H9 (cell line): ENCODE data around the gene TRNT1. TPM values are rescaled to one million over a fixed set of nuclear protein-coding genes. Genes with fewer than 3 reads are reported as not detected.

Experiments
- DNase-seq: peaks from one replicate; pipeline ENCODE4 v3.0.0-alpha.2; 2017
- H2AFZ ChIP-seq: one replicate; pipeline ENCODE4 v1.6.1; 2013; ENCODE audit warnings: mild to moderate bottlenecking, low read length, control low read depth, moderate library complexity
- H2AK5ac ChIP-seq: 2 replicates; pipeline ENCODE4 v1.6.1; 2013; ENCODE audit warnings: low read length, control low read depth, mixed read lengths; ENCODE audit not compliant: insufficient read length
- H2BK120ac ChIP-seq: one replicate; pipeline ENCODE4 v1.6.1; 2013; ENCODE audit warnings: low read depth, mild to moderate bottlenecking, low read length, control low read depth, inconsistent platforms; ENCODE audit not compliant: poor library complexity, severe bottlenecking
- H2BK12ac ChIP-seq: 2 replicates; pipeline ENCODE4 v1.6.1; 2013; ENCODE audit warnings: low read length, control low read depth, mixed read lengths, low read depth; ENCODE audit not compliant: insufficient read length
- H2BK15ac ChIP-seq: 2 replicates; pipeline ENCODE4 v1.6.1; 2013; ENCODE audit warnings: low read depth, low read length, control low read depth
- H2BK20ac ChIP-seq: one replicate; pipeline ENCODE4 v1.6.1; 2013; ENCODE audit warnings: low read depth, mild to moderate bottlenecking, low read length, control low read depth, inconsistent platforms; ENCODE audit not compliant: poor library complexity, severe bottlenecking
- H2BK5ac ChIP-seq: 2 replicates; pipeline ENCODE4 v1.6.1; 2013; ENCODE audit warnings: low read length, control low read depth, mixed read lengths; ENCODE audit not compliant: insufficient read length
- H3K14ac ChIP-seq: 2 replicates; pipeline ENCODE4 v1.6.1; 2013; ENCODE audit warnings: low read length, control low read depth; ENCODE audit not compliant: insufficient read depth
- H3K18ac ChIP-seq: 2 replicates; pipeline ENCODE4 v1.6.1; 2013; ENCODE audit warnings: low read depth, mild to moderate bottlenecking, mixed read lengths, low read length, control low read depth; ENCODE audit not compliant: insufficient read length
- H3K23ac ChIP-seq: 2 replicates; pipeline ENCODE4 v1.6.1; 2013; ENCODE audit warnings: low read length, control low read depth, mixed read lengths, low read depth; ENCODE audit not compliant: insufficient read length
- H3K23me2 ChIP-seq: 2 replicates; pipeline ENCODE4 v1.6.1; 2013; ENCODE audit warnings: low read depth, mild to moderate bottlenecking, mixed read lengths, low read length, control low read depth; ENCODE audit not compliant: insufficient read length, poor library complexity, severe bottlenecking
- H3K27ac ChIP-seq: 2 replicates; pipeline ENCODE4 v1.5.1; 2013; ENCODE audit warnings: low read length, control low read depth, mixed read lengths, low read depth; ENCODE audit not compliant: insufficient read length
- H3K27me3 ChIP-seq: 2 replicates; pipeline ENCODE4 v1.6.1; 2013; ENCODE audit warnings: low read length, control low read depth, inconsistent platforms; ENCODE audit not compliant: insufficient read depth
- H3K4ac ChIP-seq: 2 replicates; pipeline ENCODE4 v1.6.1; 2013; ENCODE audit warnings: low read depth, mild to moderate bottlenecking, control low read depth, inconsistent platforms, low read length, moderate library complexity
- H3K4me1 ChIP-seq: 2 replicates; pipeline ENCODE4 v1.6.1; 2013; ENCODE audit warnings: low read length, control low read depth, inconsistent platforms; ENCODE audit not compliant: insufficient read depth
- H3K4me2 ChIP-seq: 2 replicates; pipeline ENCODE4 v1.6.1; 2013; ENCODE audit warnings: low read length, control low read depth, mixed read lengths; ENCODE audit not compliant: insufficient read length, insufficient read depth
- H3K56ac ChIP-seq: 2 replicates; pipeline ENCODE4 v1.6.1; 2013; ENCODE audit warnings: low read depth, mild to moderate bottlenecking, mixed read lengths, low read length, control low read depth; ENCODE audit not compliant: insufficient read length
- H3K79me1 ChIP-seq: 2 replicates; pipeline ENCODE4 v1.6.1; 2013; ENCODE audit warnings: low read depth, mild to moderate bottlenecking, moderate library complexity, low read length, control low read depth, inconsistent platforms; ENCODE audit not compliant: insufficient read depth, poor library complexity, severe bottlenecking
- H3K79me2 ChIP-seq: 2 replicates; pipeline ENCODE4 v1.6.1; 2013; ENCODE audit warnings: low read length, control low read depth, inconsistent platforms; ENCODE audit not compliant: insufficient read depth
- H3K9ac ChIP-seq: 2 replicates; pipeline ENCODE4 v1.6.1; 2013; ENCODE audit warnings: low read length, control low read depth, mixed read lengths; ENCODE audit not compliant: insufficient read length; ENCODE audit errors: extremely low read depth
- H3K9me3 ChIP-seq: one replicate; pipeline ENCODE4 v1.6.1; 2013; ENCODE audit warnings: low read depth, low read length, inconsistent platforms; ENCODE audit not compliant: control insufficient read depth
- H3T11ph ChIP-seq: one replicate; pipeline ENCODE4 v1.6.1; 2013; ENCODE audit warnings: mild to moderate bottlenecking, low read length, control low read depth, inconsistent platforms
- H4K20me1 ChIP-seq: one replicate; pipeline ENCODE4 v1.6.1; 2013; ENCODE audit not compliant: control insufficient read depth, insufficient read length, insufficient read depth
- H4K5ac ChIP-seq: 2 replicates; pipeline ENCODE4 v1.6.1; 2013; ENCODE audit warnings: low read depth, mild to moderate bottlenecking, mixed read lengths, low read length, control low read depth; ENCODE audit not compliant: insufficient read length
- H4K8ac ChIP-seq: replicated peaks from 2 replicates; pipeline ENCODE4 v1.6.1; 2013; ENCODE audit warnings: low read length, control low read depth, mixed read lengths, low read depth; ENCODE audit not compliant: insufficient read length
- H4K91ac ChIP-seq: 2 replicates; pipeline ENCODE4 v1.6.1; 2013; ENCODE audit warnings: low read depth, mild to moderate bottlenecking, moderate library complexity, mixed read lengths, low read length, control low read depth; ENCODE audit not compliant: insufficient read length
- H3K27ac Mint-ChIP-seq, 3 experiments: 2 replicates in 2 of 3; 3 replicates in 1 of 3; pipeline ENCODE4 v1.8.0; 2020 to 2021; ENCODE audit warnings: mixed read lengths in 3 of 3, mild to moderate bottlenecking in 1 of 3, moderate library complexity in 1 of 3
- H3K27me3 Mint-ChIP-seq: 2 replicates; pipeline ENCODE4 v1.8.0; 2021; ENCODE audit warnings: low read depth, mild to moderate bottlenecking, moderate library complexity, mixed read lengths
- H3K36me3 Mint-ChIP-seq, 3 experiments: 2 replicates in 2 of 3; 3 replicates in 1 of 3; pipeline ENCODE4 v1.8.0; 2020 to 2021; ENCODE audit warnings: low read depth in 3 of 3, mixed read lengths in 3 of 3; ENCODE audit not compliant: insufficient read depth in 1 of 3
- H3K4me1 Mint-ChIP-seq, 2 experiments: 2 replicates each; pipeline ENCODE4 v1.8.0; 2020; ENCODE audit warnings: mixed read lengths in 2 of 2
- H3K4me3 Mint-ChIP-seq, 2 experiments: 2 replicates in 1 of 2; 3 replicates in 1 of 2; pipeline ENCODE4 v1.8.0; 2020 to 2021; ENCODE audit warnings: mild to moderate bottlenecking in 2 of 2, mixed read lengths in 2 of 2, moderate library complexity in 1 of 2
- H3K9me3 Mint-ChIP-seq, 2 experiments: 2 replicates in 1 of 2; 3 replicates in 1 of 2; pipeline ENCODE4 v1.8.0; 2020; ENCODE audit warnings: mild to moderate bottlenecking in 2 of 2, mixed read lengths in 2 of 2, moderate library complexity in 1 of 2
- WGBS: extraction: QIAGEN DNeasy Blood & Tissue Kit; methylation state at CpG from one replicate; pipeline ENCODE4 v1.1.7; 2013; ENCODE audit warnings: missing lambda C conversion rate, low lambda C conversion rate, mixed read lengths; ENCODE audit not compliant: insufficient read length; ENCODE audit errors: extremely low coverage; 5-methylcytosine and 5-hydroxymethylcytosine counted together
- total RNA-seq: library from RNA; stranded (reverse); gene quantifications from 2 replicates; pipeline ENCODE4 v1.2.1, GENCODE V29; 2021
- TF ChIP-seq, protein P1 (sequence below): fragments of 200-600 bp; sonication (generic); conservative IDR thresholded peaks from 3 replicates; pipeline ENCODE4 v1.8.0; 2021; ENCODE audit warnings: antibody characterized with exemption, mild to moderate bottlenecking

TRNT1 gene
- total RNA-seq, 1 experiment from 2014 or later = 49.2 TPM

DNA sequence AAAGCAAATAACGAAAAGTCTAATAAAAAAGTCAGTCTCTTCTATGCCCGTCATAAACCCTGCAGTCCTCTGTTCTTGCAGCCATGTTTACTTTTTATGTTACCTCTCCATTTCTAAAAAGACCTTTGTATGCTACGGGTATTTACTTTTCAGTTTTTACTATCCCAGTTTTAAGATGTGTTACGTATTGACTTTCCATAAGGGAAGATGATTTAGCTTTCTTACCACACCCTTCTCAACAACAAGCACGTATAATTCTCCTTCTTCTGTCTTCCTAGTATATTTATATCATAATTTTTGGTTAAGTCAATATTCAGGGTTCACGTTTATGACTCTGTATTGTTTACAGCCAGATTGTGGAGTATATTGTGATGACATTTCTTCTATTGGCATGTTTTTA lies 10.8 kb downstream of the TRNT1 start:
- H3K23me2 ChIP-seq = no peaks in the 10 kb centered on the region
- no peak overlapping the region for H4K8ac ChIP-seq
- no peak overlapping the region for H2AK5ac ChIP-seq
- no peak overlapping the region for H2BK12ac ChIP-seq
- no peak overlapping the region for H3K9ac ChIP-seq
- no peak overlapping the region for H3K14ac ChIP-seq
- no peak overlapping the region for H4K5ac ChIP-seq
- H4K20me1 ChIP-seq = no peaks in the 10 kb centered on the region
- no peak overlapping the region for H2BK20ac ChIP-seq
- H3K18ac ChIP-seq = no peak overlapping the region
- H3K23ac ChIP-seq = no peak overlapping the region
- H4K91ac ChIP-seq = no peak overlapping the region
- no peak for DNase-seq
- H3K79me2 ChIP-seq = peaks cover 3% of the 10 kb centered on the region; the same call in 1 of the 2 replicates
- TF ChIP-seq, protein P1, sequence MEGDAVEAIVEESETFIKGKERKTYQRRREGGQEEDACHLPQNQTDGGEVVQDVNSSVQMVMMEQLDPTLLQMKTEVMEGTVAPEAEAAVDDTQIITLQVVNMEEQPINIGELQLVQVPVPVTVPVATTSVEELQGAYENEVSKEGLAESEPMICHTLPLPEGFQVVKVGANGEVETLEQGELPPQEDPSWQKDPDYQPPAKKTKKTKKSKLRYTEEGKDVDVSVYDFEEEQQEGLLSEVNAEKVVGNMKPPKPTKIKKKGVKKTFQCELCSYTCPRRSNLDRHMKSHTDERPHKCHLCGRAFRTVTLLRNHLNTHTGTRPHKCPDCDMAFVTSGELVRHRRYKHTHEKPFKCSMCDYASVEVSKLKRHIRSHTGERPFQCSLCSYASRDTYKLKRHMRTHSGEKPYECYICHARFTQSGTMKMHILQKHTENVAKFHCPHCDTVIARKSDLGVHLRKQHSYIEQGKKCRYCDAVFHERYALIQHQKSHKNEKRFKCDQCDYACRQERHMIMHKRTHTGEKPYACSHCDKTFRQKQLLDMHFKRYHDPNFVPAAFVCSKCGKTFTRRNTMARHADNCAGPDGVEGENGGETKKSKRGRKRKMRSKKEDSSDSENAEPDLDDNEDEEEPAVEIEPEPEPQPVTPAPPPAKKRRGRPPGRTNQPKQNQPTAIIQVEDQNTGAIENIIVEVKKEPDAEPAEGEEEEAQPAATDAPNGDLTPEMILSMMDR = no peak
- no peaks in the 10 kb centered on the region for H3K27me3 ChIP-seq
- H3K27ac ChIP-seq = no peak overlapping the region
- Mint-ChIP-seq H3K36me3 (peaks cover 24 to 62% (median 55%) of the 10 kb centered on the region in 3 experiments; a peak in 6 of 7 replicates), H3K4me3 (no peak overlapping the region), H3K27ac (no peak overlapping the region), H3K4me1 (0 out of 4 replicates have a peak, but pooled peaks cover 0 to 4% of the 10 kb centered on the region in 2 experiments), H3K9me3 (no peaks in the 10 kb centered on the region), H3K27me3 (no peaks in the 10 kb centered on the region)
- no peak overlapping the region for H2BK120ac ChIP-seq
- no peaks in the 10 kb centered on the region for H3K9me3 ChIP-seq
- H3T11ph ChIP-seq = no peak overlapping the region
- no peak overlapping the region for H3K4me2 ChIP-seq
- no peak overlapping the region for H3K56ac ChIP-seq
- H3K79me1 ChIP-seq = no peaks in the 10 kb centered on the region
- no CpG with 5 or more reads among the region's 6 CpGs for WGBS
- no peak overlapping the region for H2BK15ac ChIP-seq
- no peak overlapping the region for H2AFZ ChIP-seq
- H2BK5ac ChIP-seq = no peak overlapping the region
- H3K4ac ChIP-seq = no peak overlapping the region
- H3K4me1 ChIP-seq = no peaks in the 10 kb centered on the region
